ENCODE data around the gene PPP2R5D.

DNA sequence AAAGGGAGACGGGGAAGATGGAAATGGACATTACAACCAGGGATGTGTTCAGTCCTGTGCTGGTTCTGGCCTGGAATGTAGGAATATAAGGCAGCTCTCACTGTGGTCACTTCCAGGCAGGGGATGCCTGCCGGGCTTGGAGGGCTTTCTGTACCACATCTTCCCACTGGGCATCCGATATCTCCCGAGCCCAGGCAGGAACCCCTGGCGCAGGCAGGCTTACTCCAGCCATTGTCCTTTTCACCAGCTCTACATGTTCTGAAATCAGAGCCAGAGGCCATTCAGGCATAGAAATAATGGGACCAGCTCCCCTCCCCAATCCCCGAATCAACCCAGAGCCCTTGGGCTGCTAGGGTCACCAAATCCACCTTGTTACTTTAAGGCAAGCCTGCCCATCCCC is 28.0 kb downstream of the PPP2R5D start:
- TF ChIP-seq, protein P1, sequence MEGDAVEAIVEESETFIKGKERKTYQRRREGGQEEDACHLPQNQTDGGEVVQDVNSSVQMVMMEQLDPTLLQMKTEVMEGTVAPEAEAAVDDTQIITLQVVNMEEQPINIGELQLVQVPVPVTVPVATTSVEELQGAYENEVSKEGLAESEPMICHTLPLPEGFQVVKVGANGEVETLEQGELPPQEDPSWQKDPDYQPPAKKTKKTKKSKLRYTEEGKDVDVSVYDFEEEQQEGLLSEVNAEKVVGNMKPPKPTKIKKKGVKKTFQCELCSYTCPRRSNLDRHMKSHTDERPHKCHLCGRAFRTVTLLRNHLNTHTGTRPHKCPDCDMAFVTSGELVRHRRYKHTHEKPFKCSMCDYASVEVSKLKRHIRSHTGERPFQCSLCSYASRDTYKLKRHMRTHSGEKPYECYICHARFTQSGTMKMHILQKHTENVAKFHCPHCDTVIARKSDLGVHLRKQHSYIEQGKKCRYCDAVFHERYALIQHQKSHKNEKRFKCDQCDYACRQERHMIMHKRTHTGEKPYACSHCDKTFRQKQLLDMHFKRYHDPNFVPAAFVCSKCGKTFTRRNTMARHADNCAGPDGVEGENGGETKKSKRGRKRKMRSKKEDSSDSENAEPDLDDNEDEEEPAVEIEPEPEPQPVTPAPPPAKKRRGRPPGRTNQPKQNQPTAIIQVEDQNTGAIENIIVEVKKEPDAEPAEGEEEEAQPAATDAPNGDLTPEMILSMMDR (IDR thresholded peaks at IDR 0.05; ENCODE audit: low read length): no peak
- TF ChIP-seq EZH2 (optimal IDR thresholded peaks at IDR 0.05; ENCODE audit: low read depth, low read length) (no peak), EZH2phosphoT487 (IDR thresholded peaks at IDR 0.05; ENCODE audit: low read length) (no peak)

Measured in MM.1S (cell line).